SK-N-SH (cell line): Measurements from ENCODE around the gene CCDC150. TPM values are rescaled to one million over a fixed set of nuclear protein-coding genes. Genes with fewer than 3 reads are reported as not detected.

Experiments
- CTCF ChIA-PET: fragments of 300-600, 350-600 bp; formaldehyde crosslinking; extraction: SDS; loops from one replicate; lab custom pipeline; 2021; lab: Yijun Ruan, JAX
- POLR2A ChIA-PET: fragments of 350-600 bp; sonication (Branson Sonifier 250); formaldehyde crosslinking; extraction: SDS; loops from one replicate; lab custom pipeline; 2020; ENCODE audit warnings: antibody characterized with exemption, inconsistent platforms; lab: Yijun Ruan, JAX
- DNase-seq: peaks from one replicate; pipeline ENCODE4 v3.0.0; 2012
- H2AFZ ChIP-seq: fragments of 200-600 bp; sonication (generic); 2 replicates; pipeline ENCODE4 v1.8.1; 2016; ENCODE audit warnings: antibody characterized with exemption, mild to moderate bottlenecking, low read depth
- H3F3A ChIP-seq: fragments of 200-600 bp; sonication (generic); replicated peaks from 2 replicates; pipeline ENCODE3; 2016; ENCODE audit warnings: antibody characterized with exemption, mild to moderate bottlenecking; ENCODE audit not compliant: insufficient read depth
- H3K27ac ChIP-seq, 2 experiments: fragments of 200-500 bp in 1 of 2; fragments of 200-600 bp in 1 of 2; sonication (Bioruptor generic) in 1 of 2; sonication (generic), shearing (Covaris generic) in 1 of 2; 2 replicates each; pipeline versions ENCODE4 v1.5.1 to v1.6.1; 2014 to 2016; ENCODE audit warnings: low read depth in 2 of 2, inconsistent platforms in 1 of 2, low read length in 1 of 2, mild to moderate bottlenecking in 1 of 2, mixed read lengths in 1 of 2
- H3K27me3 ChIP-seq: fragments of 200-600 bp; sonication (generic), shearing (Covaris generic); 2 replicates; pipeline ENCODE4 v1.6.1; 2016; ENCODE audit warnings: mixed run types; ENCODE audit not compliant: insufficient read depth
- H3K36me3 ChIP-seq, 2 experiments: fragments of 200-500 bp in 1 of 2; fragments of 200-600 bp in 1 of 2; sonication (Bioruptor generic) in 1 of 2; sonication (generic) in 1 of 2; replicated peaks in 1 of 2; 2 replicates each; pipeline versions ENCODE3 to v1.5.1; 2014 to 2016; ENCODE audit warnings: low read length in 1 of 2, mild to moderate bottlenecking in 1 of 2; ENCODE audit not compliant: insufficient read depth in 2 of 2, control insufficient read depth in 1 of 2
- H3K4me1 ChIP-seq, 2 experiments: fragments of 200-500 bp in 1 of 2; fragments of 200-600 bp in 1 of 2; sonication (Bioruptor generic) in 1 of 2; sonication (generic), shearing (Covaris generic) in 1 of 2; 2 replicates each; pipeline versions ENCODE4 v1.5.1 to v1.6.1; 2014 to 2016; ENCODE audit warnings: low read depth in 1 of 2, low read length in 1 of 2, mixed run types in 1 of 2; ENCODE audit not compliant: insufficient read depth in 2 of 2, control insufficient read depth in 1 of 2
- H3K4me2 ChIP-seq: fragments of 200-600 bp; sonication (generic), shearing (Covaris generic); 2 replicates; pipeline ENCODE4 v1.6.1; 2017; ENCODE audit warnings: mixed run types
- H3K4me3 ChIP-seq, 2 experiments: fragments of 200-500 bp in 1 of 2; fragments of 200-600 bp in 1 of 2; sonication (Bioruptor generic) in 1 of 2; sonication (generic), shearing (Covaris generic) in 1 of 2; 2 replicates each; pipeline versions ENCODE4 v1.5.1 to v1.8.1; 2014 to 2016; ENCODE audit warnings: low read depth in 2 of 2, inconsistent platforms in 1 of 2, low read length in 1 of 2, mild to moderate bottlenecking in 1 of 2, mixed read lengths in 1 of 2, moderate library complexity in 1 of 2
- H3K79me2 ChIP-seq: fragments of 200-600 bp; sonication (generic); 2 replicates; pipeline ENCODE4 v1.8.1; 2017; ENCODE audit warnings: mild to moderate bottlenecking; ENCODE audit not compliant: insufficient read depth
- H3K9ac ChIP-seq: fragments of 200-600 bp; sonication (generic); 2 replicates; pipeline ENCODE4 v1.6.1; 2017; ENCODE audit warnings: mixed run types
- H3K9me2 ChIP-seq: fragments of 200-600 bp; sonication (generic); 2 replicates; pipeline ENCODE4 v1.6.1; 2017; ENCODE audit warnings: mixed run types
- H3K9me3 ChIP-seq: fragments of 200-600 bp; sonication (generic); 2 replicates; pipeline ENCODE4 v1.6.1; 2017; ENCODE audit warnings: mixed run types, mild to moderate bottlenecking, moderate library complexity
- H4K20me1 ChIP-seq: fragments of 200-600 bp; sonication (generic); 2 replicates; pipeline ENCODE4 v1.6.1; 2017; ENCODE audit warnings: mild to moderate bottlenecking, mixed run types; ENCODE audit not compliant: insufficient read depth
- MEF2A ChIP-seq: IDR thresholded peaks from 2 replicates; pipeline ENCODE4 v1.4.0; 2012; ENCODE audit warnings: low read depth, borderline replicate concordance
- MXI1 ChIP-seq: IDR thresholded peaks from 2 replicates; pipeline ENCODE4 v1.6.1; 2012; ENCODE audit warnings: mild to moderate bottlenecking, low read depth, low read length, improper control_type of control experiment
- SIN3A ChIP-seq: IDR thresholded peaks from 2 replicates; pipeline ENCODE4 v1.6.1; 2012; ENCODE audit warnings: low read depth, mild to moderate bottlenecking, low read length, moderate library complexity, borderline replicate concordance
- TEAD4 ChIP-seq: IDR thresholded peaks from 2 replicates; pipeline ENCODE4 v1.4.0; 2012; ENCODE audit warnings: mild to moderate bottlenecking, borderline replicate concordance; ENCODE audit not compliant: insufficient read depth
- YY1 ChIP-seq: IDR thresholded peaks from 2 replicates; pipeline ENCODE4 v1.4.0; 2012; ENCODE audit warnings: low read depth, mild to moderate bottlenecking
- WGBS: methylation state at CpG from one replicate; pipeline ENCODE4 v1.1.6; 2017; ENCODE audit warnings: low lambda C conversion rate; 5-methylcytosine and 5-hydroxymethylcytosine counted together
- polyA plus RNA-seq, 3 experiments: library from polyadenylated mRNA; depleted of rRNA; stranded (reverse); fragments of >200 nt; gene quantifications; 2 replicates each; pipeline ENCODE4 v1.2.3, GENCODE V29; 2012
- TF ChIP-seq, protein P1 (sequence below): IDR thresholded peaks from 2 replicates; pipeline ENCODE4 v1.6.1; 2012; ENCODE audit warnings: mild to moderate bottlenecking, low read depth, low read length, moderate library complexity
- TF ChIP-seq, protein P2 (sequence below): IDR thresholded peaks from 2 replicates; pipeline ENCODE4 v1.4.0; 2012; ENCODE audit warnings: low read depth
- TF ChIP-seq, protein P3 (sequence below): fragments of 200-600 bp; sonication (generic); IDR thresholded peaks from 2 replicates; pipeline ENCODE4 v1.6.1; 2017; ENCODE audit warnings: antibody characterized with exemption, mild to moderate bottlenecking, moderate library complexity
- TF ChIP-seq, protein P4 (sequence below): IDR thresholded peaks from 2 replicates; pipeline ENCODE4 v1.4.0; 2012; ENCODE audit warnings: low read depth, borderline replicate concordance

The CCDC150 gene
- polyA plus RNA-seq, 1 of the 3 experiments (the other 2 are of a cell fraction), result 4.6 TPM

DNA sequence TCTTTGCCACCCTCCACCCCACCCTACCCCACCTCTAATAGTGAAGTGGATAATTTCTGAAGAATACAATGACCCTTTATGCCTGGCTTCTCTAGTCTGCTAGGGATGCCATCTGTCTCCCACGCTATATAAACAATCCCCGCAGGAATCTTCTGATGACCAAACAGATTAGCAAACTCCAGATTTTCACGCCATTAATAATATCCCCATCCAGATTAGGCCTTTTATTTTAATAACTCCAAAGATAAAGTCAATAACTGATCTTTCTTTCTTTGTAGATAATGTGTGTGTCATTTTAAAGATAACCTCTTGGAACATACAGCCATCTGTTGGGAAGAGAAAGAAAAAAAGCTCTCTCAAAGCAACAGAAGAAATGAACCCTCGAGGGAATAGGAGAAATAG is 47.9 kb upstream of the CCDC150 start (continued):
- TF ChIP-seq, protein P1, sequence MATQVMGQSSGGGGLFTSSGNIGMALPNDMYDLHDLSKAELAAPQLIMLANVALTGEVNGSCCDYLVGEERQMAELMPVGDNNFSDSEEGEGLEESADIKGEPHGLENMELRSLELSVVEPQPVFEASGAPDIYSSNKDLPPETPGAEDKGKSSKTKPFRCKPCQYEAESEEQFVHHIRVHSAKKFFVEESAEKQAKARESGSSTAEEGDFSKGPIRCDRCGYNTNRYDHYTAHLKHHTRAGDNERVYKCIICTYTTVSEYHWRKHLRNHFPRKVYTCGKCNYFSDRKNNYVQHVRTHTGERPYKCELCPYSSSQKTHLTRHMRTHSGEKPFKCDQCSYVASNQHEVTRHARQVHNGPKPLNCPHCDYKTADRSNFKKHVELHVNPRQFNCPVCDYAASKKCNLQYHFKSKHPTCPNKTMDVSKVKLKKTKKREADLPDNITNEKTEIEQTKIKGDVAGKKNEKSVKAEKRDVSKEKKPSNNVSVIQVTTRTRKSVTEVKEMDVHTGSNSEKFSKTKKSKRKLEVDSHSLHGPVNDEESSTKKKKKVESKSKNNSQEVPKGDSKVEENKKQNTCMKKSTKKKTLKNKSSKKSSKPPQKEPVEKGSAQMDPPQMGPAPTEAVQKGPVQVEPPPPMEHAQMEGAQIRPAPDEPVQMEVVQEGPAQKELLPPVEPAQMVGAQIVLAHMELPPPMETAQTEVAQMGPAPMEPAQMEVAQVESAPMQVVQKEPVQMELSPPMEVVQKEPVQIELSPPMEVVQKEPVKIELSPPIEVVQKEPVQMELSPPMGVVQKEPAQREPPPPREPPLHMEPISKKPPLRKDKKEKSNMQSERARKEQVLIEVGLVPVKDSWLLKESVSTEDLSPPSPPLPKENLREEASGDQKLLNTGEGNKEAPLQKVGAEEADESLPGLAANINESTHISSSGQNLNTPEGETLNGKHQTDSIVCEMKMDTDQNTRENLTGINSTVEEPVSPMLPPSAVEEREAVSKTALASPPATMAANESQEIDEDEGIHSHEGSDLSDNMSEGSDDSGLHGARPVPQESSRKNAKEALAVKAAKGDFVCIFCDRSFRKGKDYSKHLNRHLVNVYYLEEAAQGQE, result no peak
- peak; percentile 29; the same call in 1 of the 2 replicates for TF ChIP-seq TEAD4
- TF ChIP-seq MXI1, result peak; percentile 58; the same call in 1 of the 2 replicates

DNA sequence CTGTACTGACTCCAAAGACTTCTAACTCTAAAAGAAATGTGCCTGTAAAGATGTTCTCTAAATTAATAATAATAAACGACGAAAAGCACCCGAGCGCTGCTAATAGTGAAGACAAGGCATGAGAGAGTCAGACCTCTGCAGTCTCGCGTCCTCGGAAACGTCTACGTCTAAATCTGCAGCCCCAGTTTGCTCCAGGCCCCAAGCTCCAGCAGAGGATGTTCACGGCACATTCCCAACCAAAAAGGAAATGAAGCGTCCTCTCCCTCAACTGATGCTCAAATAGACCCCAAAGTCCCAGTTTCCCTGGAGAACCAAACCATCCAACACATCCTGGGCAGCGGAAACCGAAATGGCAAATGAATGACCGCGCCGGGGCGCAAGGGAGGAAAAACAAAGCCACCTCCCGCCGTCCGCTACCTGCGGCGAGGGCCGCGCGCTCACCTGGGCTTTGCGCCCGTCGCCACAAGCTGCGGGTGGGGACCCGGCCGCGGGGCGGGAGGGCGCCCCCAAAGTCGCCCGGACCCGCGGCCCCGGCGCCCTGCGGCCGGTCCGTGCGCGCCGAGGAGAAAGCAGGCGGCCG is 47.1 kb upstream of the CCDC150 start:
- Histone ChIP-seq H3K4me1 (peaks cover 8 to 12% of the 10 kb centered on the region in 2 experiments; a peak in 3 of 4 replicates), H3K27me3 (no peaks in the 10 kb centered on the region), H3K4me3 (peak overlapping the region; percentile 76 to 83), H3K9ac (peak overlapping the region; percentile 83), H2AFZ (peak overlapping the region; percentile 88), H3K79me2 (peaks cover 4% of the 10 kb centered on the region), H3F3A (peaks cover 14% of the 10 kb centered on the region), H3K4me2 (peak overlapping the region; percentile 87), H3K9me3 (no peaks in the 10 kb centered on the region), H3K9me2 (no peaks in the 10 kb centered on the region), H3K36me3 (no peaks in the 10 kb centered on the region), H4K20me1 (no peaks in the 10 kb centered on the region), H3K27ac (peak overlapping the region; percentile 62 to 68)
- WGBS, result 6% methylated on average over 16 of the region's 48 CpGs
- TF ChIP-seq MEF2A (no peak), YY1 (no peak), SIN3A (peak; percentile 12; the same call in 1 of the 2 replicates)
- TF ChIP-seq, protein P2, sequence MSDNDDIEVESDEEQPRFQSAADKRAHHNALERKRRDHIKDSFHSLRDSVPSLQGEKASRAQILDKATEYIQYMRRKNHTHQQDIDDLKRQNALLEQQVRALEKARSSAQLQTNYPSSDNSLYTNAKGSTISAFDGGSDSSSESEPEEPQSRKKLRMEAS, result peak; percentile 28; the same call in 1 of the 2 replicates
- TF ChIP-seq, protein P3, sequence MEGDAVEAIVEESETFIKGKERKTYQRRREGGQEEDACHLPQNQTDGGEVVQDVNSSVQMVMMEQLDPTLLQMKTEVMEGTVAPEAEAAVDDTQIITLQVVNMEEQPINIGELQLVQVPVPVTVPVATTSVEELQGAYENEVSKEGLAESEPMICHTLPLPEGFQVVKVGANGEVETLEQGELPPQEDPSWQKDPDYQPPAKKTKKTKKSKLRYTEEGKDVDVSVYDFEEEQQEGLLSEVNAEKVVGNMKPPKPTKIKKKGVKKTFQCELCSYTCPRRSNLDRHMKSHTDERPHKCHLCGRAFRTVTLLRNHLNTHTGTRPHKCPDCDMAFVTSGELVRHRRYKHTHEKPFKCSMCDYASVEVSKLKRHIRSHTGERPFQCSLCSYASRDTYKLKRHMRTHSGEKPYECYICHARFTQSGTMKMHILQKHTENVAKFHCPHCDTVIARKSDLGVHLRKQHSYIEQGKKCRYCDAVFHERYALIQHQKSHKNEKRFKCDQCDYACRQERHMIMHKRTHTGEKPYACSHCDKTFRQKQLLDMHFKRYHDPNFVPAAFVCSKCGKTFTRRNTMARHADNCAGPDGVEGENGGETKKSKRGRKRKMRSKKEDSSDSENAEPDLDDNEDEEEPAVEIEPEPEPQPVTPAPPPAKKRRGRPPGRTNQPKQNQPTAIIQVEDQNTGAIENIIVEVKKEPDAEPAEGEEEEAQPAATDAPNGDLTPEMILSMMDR, result peak; percentile 31
- TF ChIP-seq, protein P4, sequence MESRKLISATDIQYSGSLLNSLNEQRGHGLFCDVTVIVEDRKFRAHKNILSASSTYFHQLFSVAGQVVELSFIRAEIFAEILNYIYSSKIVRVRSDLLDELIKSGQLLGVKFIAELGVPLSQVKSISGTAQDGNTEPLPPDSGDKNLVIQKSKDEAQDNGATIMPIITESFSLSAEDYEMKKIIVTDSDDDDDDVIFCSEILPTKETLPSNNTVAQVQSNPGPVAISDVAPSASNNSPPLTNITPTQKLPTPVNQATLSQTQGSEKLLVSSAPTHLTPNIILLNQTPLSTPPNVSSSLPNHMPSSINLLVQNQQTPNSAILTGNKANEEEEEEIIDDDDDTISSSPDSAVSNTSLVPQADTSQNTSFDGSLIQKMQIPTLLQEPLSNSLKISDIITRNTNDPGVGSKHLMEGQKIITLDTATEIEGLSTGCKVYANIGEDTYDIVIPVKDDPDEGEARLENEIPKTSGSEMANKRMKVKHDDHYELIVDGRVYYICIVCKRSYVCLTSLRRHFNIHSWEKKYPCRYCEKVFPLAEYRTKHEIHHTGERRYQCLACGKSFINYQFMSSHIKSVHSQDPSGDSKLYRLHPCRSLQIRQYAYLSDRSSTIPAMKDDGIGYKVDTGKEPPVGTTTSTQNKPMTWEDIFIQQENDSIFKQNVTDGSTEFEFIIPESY, result 0 out of 2 replicates have a peak, but pooled peaks have one; percentile 18
- no peak for DNase-seq
- POLR2A ChIA-PET, result interaction anchor here (0.5 kb wide), 1 partner anchor 15 kb away, joined by 4 read pairs; no protein-coding TSS in a partner anchor
- CTCF ChIA-PET, result interaction anchor here (0.6 to 2.3 kb wide), 20 partner anchors 10 to 373 kb away, joined by 3 to 8 read pairs (median 4); no protein-coding TSS in a partner anchor
